ENCODE measurements around the gene ZNF318. TPM values are rescaled to one million over a fixed set of nuclear protein-coding genes. Genes with fewer than 3 reads are reported as not detected.
"Not testable (repeated sequence)": the region's sequence is repeated elsewhere in the genome, so short reads cannot be mapped to it uniquely, and the experiment has no call there.

Gene ZNF318
- total RNA-seq, 1 donor from 2014 or later: 16.4 TPM

GRCh38 chr6:43376551-43376981 is 7.1 kb upstream of the ZNF318 start:
- intact Hi-C loops (cut with DNase I): no loop called here
- ATAC-seq (no peak), DNase-seq (no peak)
- Histone ChIP-seq H3K9me3 (no peaks in the 10 kb centered on the region), H3K4me3 (no peak overlapping the region), H3K4me1 (no peaks in the 10 kb centered on the region), H3K36me3 (no peaks in the 10 kb centered on the region), H3K27ac (no peak overlapping the region), H3K27me3 (no peaks in the 10 kb centered on the region)
- no peak for TF ChIP-seq CTCF (IDR thresholded peaks at IDR 0.05)

- no peaks in the 10 kb centered on the region for H3K4me1 ChIP-seq
- no peak for DNase-seq
- intact Hi-C loops (cut with DNase I): no loop called here
- H3K27me3 ChIP-seq: no peaks in the 10 kb centered on the region
- no peak for ATAC-seq
- no peaks in the 10 kb centered on the region for H3K36me3 ChIP-seq
- H3K9me3 ChIP-seq: no peaks in the 10 kb centered on the region
- no peak overlapping the region for H3K4me3 ChIP-seq
- no peak for TF ChIP-seq CTCF (IDR thresholded peaks at IDR 0.05)
- H3K27ac ChIP-seq: no peak overlapping the region
Observed at GRCh38 chr6:43375693-43376092, 6.2 kb upstream of the ZNF318 start.

GRCh38 chr6:43373252-43373875 is 3.9 kb upstream of the ZNF318 start:
- ATAC-seq (no peak), DNase-seq (no peak)
- Histone ChIP-seq H3K36me3 (no peaks in the 10 kb centered on the region), H3K4me1 (peaks cover 6% of the 10 kb centered on the region), H3K27ac (no peak overlapping the region), H3K9me3 (no peaks in the 10 kb centered on the region), H3K4me3 (no peak overlapping the region), H3K27me3 (no peaks in the 10 kb centered on the region)
- TF ChIP-seq CTCF (IDR thresholded peaks at IDR 0.05): no peak
- intact Hi-C loops (cut with DNase I): no loop called here

- H3K27ac ChIP-seq: peak overlapping the region; percentile 83
- intact Hi-C loops (cut with DNase I); ATAC-seq: not testable (repeated sequence)
Observed at GRCh38 chr6:43370003-43370580, 645 bp upstream of the ZNF318 start.

GRCh38 chr6:43368259-43369160 is 937 bp downstream of the ZNF318 start:
- peaks cover 22% of the 10 kb centered on the region for H3K4me1 ChIP-seq
- H3K4me3 ChIP-seq: peak overlapping the region; percentile 75
- TF ChIP-seq CTCF (IDR thresholded peaks at IDR 0.05): no peak
- H3K27ac ChIP-seq: peak overlapping the region; percentile 62
- H3K9me3 ChIP-seq: no peaks in the 10 kb centered on the region
- peak; percentile 77 for DNase-seq
- peak; percentile 6 for ATAC-seq
- no peaks in the 10 kb centered on the region for H3K27me3 ChIP-seq
- intact Hi-C loops (cut with DNase I): no loop called here
- H3K36me3 ChIP-seq: peaks cover 17% of the 10 kb centered on the region

More at GRCh38 chr6:43370003-43370580, 645 bp upstream of the ZNF318 start:
- H3K4me1 ChIP-seq: peaks cover 22% of the 10 kb centered on the region
- DNase-seq, H3K9me3 ChIP-seq, H3K36me3 ChIP-seq, H3K27me3 ChIP-seq: not testable (repeated sequence)
- peak overlapping the region; percentile 75 for H3K4me3 ChIP-seq
